K562 (cell line): ENCODE results near the gene NT5C3B. TPM values are rescaled to one million over a fixed set of nuclear protein-coding genes. Genes with fewer than 3 reads are reported as not detected.
"Not testable (repeated sequence)": the region's sequence is repeated elsewhere in the genome, so short reads cannot be mapped to it uniquely, and the experiment has no call there.

Source experiments
- ATAC-seq: fragments of 200-7000 bp; cut with Tn5 transposase; 3 replicates; pipeline ENCODE4 v1.9.1; 2020; ENCODE audit warnings: moderate library complexity
- BruUV-seq: library from RNA; stranded (reverse); fragments of 400-500 nt; replicated peaks from 2 replicates; lab custom pipeline; 2021; lab: Mats Ljungman, UMichigan
- CTCF ChIA-PET: fragments of 300-600 bp; formaldehyde crosslinking; extraction: SDS; loops from one replicate; lab custom pipeline; 2021; ENCODE audit warnings: low intra/inter-chr PET ratio; lab: Yijun Ruan, JAX
- POLR2A ChIA-PET: fragments of 300-600, 350-650 bp; sonication (Branson Sonifier 250); formaldehyde crosslinking; extraction: SDS; loops from one replicate; lab custom pipeline; 2021; ENCODE audit warnings: antibody characterized with exemption, inconsistent platforms; lab: Yijun Ruan, JAX
- DNase-seq, 4 experiments: peaks; one replicate each; pipeline versions ENCODE4 v3.0.0 to v3.0.0-alpha.2; 2011 to 2018; ENCODE audit warnings: low spot score in 3 of 4, mixed read lengths in 3 of 4; ENCODE audit errors: extremely low read depth in 1 of 4
- FAIRE-seq: peaks from 2 replicates; lab custom pipeline; 2011; peaks lifted over from hg19 to GRCh38; lab: Jason Lieb, UNC
- H2AFZ ChIP-seq: 2 replicates; pipeline ENCODE4 v1.6.0; 2011; ENCODE audit warnings: low read depth, low read length, control low read depth, inconsistent platforms
- H3K27ac ChIP-seq: fragments of 200-600 bp; 3 replicates; pipeline ENCODE4 v1.8.0; 2011; ENCODE audit warnings: low read depth, mild to moderate bottlenecking, control low read depth, inconsistent platforms, low read length, moderate library complexity, mixed read lengths; ENCODE audit errors: extremely low read depth
- H3K27me3 ChIP-seq, 2 experiments: fragments of 300-600 bp in 1 of 2; 2 replicates in 1 of 2; 3 replicates in 1 of 2; pipeline versions ENCODE4 v1.6.0 to v1.8.0; 2011; ENCODE audit warnings: inconsistent platforms in 2 of 2, low read length in 2 of 2, mild to moderate bottlenecking in 1 of 2, mixed read lengths in 1 of 2, moderate library complexity in 1 of 2; ENCODE audit not compliant: control insufficient read depth in 2 of 2, insufficient read depth in 2 of 2
- H3K36me3 ChIP-seq: fragments of 300-600 bp; 3 replicates; pipeline ENCODE4 v1.8.0; 2011; ENCODE audit warnings: mild to moderate bottlenecking, low read length, inconsistent platforms; ENCODE audit not compliant: control insufficient read depth, insufficient read depth
- H3K4me1 ChIP-seq, 2 experiments: fragments of 200-600 bp in 1 of 2; replicated peaks in 1 of 2; 2 replicates in 1 of 2; 3 replicates in 1 of 2; pipeline versions ENCODE4 v1.5.1 to v1.8.0; 2011; ENCODE audit warnings: inconsistent platforms in 2 of 2, low read length in 2 of 2, mild to moderate bottlenecking in 1 of 2, mixed read lengths in 1 of 2, moderate library complexity in 1 of 2; ENCODE audit not compliant: control insufficient read depth in 2 of 2, insufficient read depth in 2 of 2
- H3K4me2 ChIP-seq: 2 replicates; pipeline ENCODE4 v1.6.1; 2011; ENCODE audit warnings: low read length, control low read depth, inconsistent platforms, mixed read lengths; ENCODE audit not compliant: insufficient read depth
- H3K4me3 ChIP-seq: fragments of 200-600 bp; sonication (generic), shearing (Covaris generic); 2 replicates; pipeline ENCODE4 v1.5.1; 2016; ENCODE audit warnings: control low read depth, inconsistent platforms
- H3K79me2 ChIP-seq: fragments of 200-600 bp; 3 replicates; pipeline ENCODE4 v1.8.0; 2011; ENCODE audit warnings: low read length, inconsistent platforms; ENCODE audit not compliant: control insufficient read depth, insufficient read depth
- H3K9ac ChIP-seq, 2 experiments: 2 replicates each; pipeline versions ENCODE4 v1.6.0 to v1.6.1; 2011; ENCODE audit warnings: low read depth in 2 of 2, low read length in 2 of 2, control low read depth in 1 of 2, inconsistent platforms in 1 of 2, mild to moderate bottlenecking in 1 of 2, mixed read lengths in 1 of 2; ENCODE audit not compliant: insufficient read depth in 1 of 2
- H3K9me1 ChIP-seq: one replicate; pipeline ENCODE4 v1.6.0; 2011; ENCODE audit warnings: inconsistent platforms, mild to moderate bottlenecking, low read length, moderate library complexity; ENCODE audit not compliant: control insufficient read depth, insufficient read depth
- H3K9me3 ChIP-seq: replicated peaks from 2 replicates; pipeline ENCODE4 v1.5.1; 2011; ENCODE audit warnings: low read depth, low read length, inconsistent platforms; ENCODE audit not compliant: control insufficient read depth, insufficient read depth
- H4K20me1 ChIP-seq: replicated peaks from 2 replicates; pipeline ENCODE4 v1.6.1; 2011; ENCODE audit warnings: low read length, inconsistent platforms, mixed read lengths; ENCODE audit not compliant: control insufficient read depth, insufficient read depth
- BRD9 ChIP-seq: fragments of 450-650 bp; IDR thresholded peaks from 2 replicates; pipeline ENCODE4 v1.6.1; 2018; ENCODE audit warnings: low read depth; ENCODE audit not compliant: partially characterized antibody
- FOXJ3 ChIP-seq: sonication (generic); formaldehyde crosslinking; IDR thresholded peaks from 2 replicates; pipeline ENCODE4 v1.4.0; 2020; ENCODE audit warnings: mild to moderate bottlenecking, missing genetic modification reagents
- GTF2B ChIP-seq: IDR thresholded peaks from 2 replicates; pipeline ENCODE4 v1.6.1; 2011; ENCODE audit not compliant: insufficient read length; ENCODE audit errors: extremely low read depth
- HNRNPH1 ChIP-seq: fragments of 200-400 bp; formaldehyde crosslinking; optimal IDR thresholded peaks from 2 replicates; pipeline ENCODE3; 2017; ENCODE audit warnings: low read depth, mild to moderate bottlenecking, low read length, moderate library complexity
- KDM2B ChIP-seq: fragments of 250-450 bp; sonication (Bioruptor Pico); IDR thresholded peaks from 2 replicates; pipeline ENCODE4 v1.8.0; 2021; ENCODE audit warnings: mild to moderate bottlenecking, moderate library complexity
- PHF21A ChIP-seq: fragments of 450-650 bp; IDR thresholded peaks from 2 replicates; pipeline ENCODE4 v1.6.1; 2017; ENCODE audit warnings: low read depth, borderline replicate concordance
- RFX1 ChIP-seq: fragments of 450-650 bp; IDR thresholded peaks from 2 replicates; pipeline ENCODE4 v1.6.1; 2016; ENCODE audit warnings: mild to moderate bottlenecking, moderate library complexity
- ZBTB1 ChIP-seq: sonication (generic); formaldehyde crosslinking; IDR thresholded peaks from 2 replicates; pipeline ENCODE4 v1.8.1; 2023; ENCODE audit warnings: missing genetic modification reagents, low read depth, mild to moderate bottlenecking, borderline replicate concordance
- ZNF12 ChIP-seq: sonication (generic); formaldehyde crosslinking; IDR thresholded peaks from 2 replicates; pipeline ENCODE4 v1.4.0; 2020; ENCODE audit warnings: mild to moderate bottlenecking, missing genetic modification reagents
- ZNF41 ChIP-seq: fragments of 250-450 bp; sonication (Bioruptor Pico); conservative IDR thresholded peaks from 2 replicates; pipeline ENCODE4 v1.4.0; 2020; ENCODE audit warnings: mild to moderate bottlenecking
- ZNF695 ChIP-seq: fragments of 450-650 bp; formaldehyde crosslinking; IDR thresholded peaks from 2 replicates; pipeline ENCODE4 v1.4.0; 2020; ENCODE audit warnings: mild to moderate bottlenecking, moderate library complexity
- ZNF699 ChIP-seq: fragments of 250-450 bp; sonication (Bioruptor Pico); IDR thresholded peaks from 2 replicates; pipeline ENCODE4 v1.8.0; 2021; ENCODE audit warnings: mild to moderate bottlenecking, moderate library complexity; ENCODE audit not compliant: insufficient replicate concordance
- WGBS: fragments of 100-300 bp; shearing (Covaris generic); methylation state at CpG from one replicate; pipeline ENCODE4 v1.1.6; 2016; ENCODE audit warnings: low coverage, mixed read lengths; ENCODE audit not compliant: insufficient coverage; ENCODE audit errors: missing lambda C conversion rate; 5-methylcytosine and 5-hydroxymethylcytosine counted together
- in situ Hi-C: fragments of 300-500 bp; cut with MboI; formaldehyde crosslinking; loops from 4 replicates; pipeline ENCODE4 v1.15.0; 2018; ENCODE audit warnings: inconsistent platforms, mixed read lengths
- intact Hi-C: fragments of 100-400 bp; cut with micrococcal nuclease; formaldehyde crosslinking; loops from 2 replicates; pipeline ENCODE4 v1.14.2; 2022
- polyA plus RNA-seq, 8 experiments: library from polyadenylated mRNA; depleted of rRNA in 4 of 8; stranded (reverse) in 5 of 8; unstranded in 3 of 8; fragments of >200 nt; fragmentation: Nextera tagmentation in 2 of 8; fragmentation: Illumina TruSeq in 1 of 8; extraction: Ambion mirVana in 2 of 8; extraction: Trizol in 1 of 8; gene quantifications; 2 replicates each; pipeline versions ENCODE4 v1.2.1 to v1.2.3, GENCODE V29; 2011 to 2014; ENCODE audit warnings: inconsistent platforms in 1 of 8, missing spikeins in 1 of 8
- total RNA-seq, 7 experiments: library from RNA; depleted of rRNA in 6 of 7; stranded (reverse); fragments of >200 nt in 6 of 7; fragmentation: Illumina TruSeq in 2 of 7; extraction: Trizol in 2 of 7; gene quantifications; 2 replicates each; pipeline versions ENCODE4 v1.2.1 to v1.2.3, GENCODE V29; 2011 to 2021; ENCODE audit warnings: low replicate concordance in 1 of 7

NT5C3B gene
- total and polyA plus RNA-seq, 9 of the 15 experiments (the other 6 are each of a cell fraction or from before 2014, with no cell fraction given): 2.0 to 166 (median 85.0) TPM

GRCh38 chr17:41860254-41860931 is 24.4 kb upstream of the NT5C3B start:
- H3K9me3 ChIP-seq: no peaks in the 10 kb centered on the region
- no peaks in the 10 kb centered on the region for H3K27me3 ChIP-seq
- ChIA-PET POLR2A (interaction anchor here (0.6 to 1.5 kb wide), 6 partner anchors 8 to 46 kb away, joined by 3 to 8 read pairs (median 4); no protein-coding TSS in a partner anchor), CTCF (no interaction called here)
- peaks cover 12 to 20% of the 10 kb centered on the region in 2 experiments for H3K4me1 ChIP-seq
- H4K20me1 ChIP-seq: peaks cover 26% of the 10 kb centered on the region; the same call in 1 of the 2 replicates
- FAIRE-seq (no peak), DNase-seq (no peak), ATAC-seq (no peak)
- no peak overlapping the region for H2AFZ ChIP-seq
- BruUV-seq: no TSS peak
- no peak overlapping the region for H3K9ac ChIP-seq
- no peaks in the 10 kb centered on the region; the same call in 2 of the 3 replicates for H3K36me3 ChIP-seq
- no peak overlapping the region for H3K4me2 ChIP-seq
- intact Hi-C loops: no loop called here
- no peaks in the 10 kb centered on the region for H3K9me1 ChIP-seq
- no peak overlapping the region for H3K27ac ChIP-seq
- H3K79me2 ChIP-seq: peaks cover 71% of the 10 kb centered on the region
- 52% methylated on average over 3 of the region's 3 CpGs for WGBS
- H3K4me3 ChIP-seq: no peak overlapping the region
- in situ Hi-C loops: no loop called here
- TF ChIP-seq KDM2B (no peak), GTF2B (no peak), BRD9 (no peak), PHF21A (no peak), FOXJ3 (CRISPR knock-in tag) (no peak), ZNF41 (CRISPR knock-in tag) (no peak), HNRNPH1 (no peak), ZBTB1 (CRISPR knock-in tag) (no peak), RFX1 (no peak), ZNF695 (CRISPR knock-in tag) (no peak), ZNF12 (CRISPR knock-in tag) (no peak), ZNF699 (no peak)

- Histone ChIP-seq H3K79me2 (peaks cover 33% of the 10 kb centered on the region), H3K36me3 (peaks cover 35% of the 10 kb centered on the region; the same call in 2 of the 3 replicates)
- intact Hi-C loops, H3K27me3 ChIP-seq, H4K20me1 ChIP-seq, in situ Hi-C loops, CTCF ChIA-PET, H3K9me1 ChIP-seq, H3K4me2 ChIP-seq, H3K27ac ChIP-seq, ATAC-seq, H3K4me3 ChIP-seq, DNase-seq, H3K9me3 ChIP-seq, H3K4me1 ChIP-seq, FAIRE-seq, BruUV-seq, H2AFZ ChIP-seq, H3K9ac ChIP-seq: not testable (repeated sequence)
- 76% methylated on average over 14 of the region's 14 CpGs for WGBS
- POLR2A ChIA-PET: interaction anchor here (0.6 to 1.5 kb wide), 7 partner anchors 9 to 103 kb away, joined by 3 to 6 read pairs (median 3); partner anchors contain the start of gene KLHL11
These were observed 15.3 kb upstream of the NT5C3B start for GRCh38 chr17:41851382-41851781.
